GM12801 (cell line): ENCODE measurements around the gene OXSR1.

ENCODE experiments used
- TF ChIP-seq, protein P1 (sequence below): IDR thresholded peaks from one replicate; pipeline ENCODE4 v1.5.1; 2011; ENCODE audit warnings: control low read depth; ENCODE audit not compliant: insufficient read length; ENCODE audit errors: extremely low read depth

The OXSR1 gene

GRCh38 chr3:38141952-38142273, 23.4 kb upstream of the OXSR1 start:
- TF ChIP-seq, protein P1, sequence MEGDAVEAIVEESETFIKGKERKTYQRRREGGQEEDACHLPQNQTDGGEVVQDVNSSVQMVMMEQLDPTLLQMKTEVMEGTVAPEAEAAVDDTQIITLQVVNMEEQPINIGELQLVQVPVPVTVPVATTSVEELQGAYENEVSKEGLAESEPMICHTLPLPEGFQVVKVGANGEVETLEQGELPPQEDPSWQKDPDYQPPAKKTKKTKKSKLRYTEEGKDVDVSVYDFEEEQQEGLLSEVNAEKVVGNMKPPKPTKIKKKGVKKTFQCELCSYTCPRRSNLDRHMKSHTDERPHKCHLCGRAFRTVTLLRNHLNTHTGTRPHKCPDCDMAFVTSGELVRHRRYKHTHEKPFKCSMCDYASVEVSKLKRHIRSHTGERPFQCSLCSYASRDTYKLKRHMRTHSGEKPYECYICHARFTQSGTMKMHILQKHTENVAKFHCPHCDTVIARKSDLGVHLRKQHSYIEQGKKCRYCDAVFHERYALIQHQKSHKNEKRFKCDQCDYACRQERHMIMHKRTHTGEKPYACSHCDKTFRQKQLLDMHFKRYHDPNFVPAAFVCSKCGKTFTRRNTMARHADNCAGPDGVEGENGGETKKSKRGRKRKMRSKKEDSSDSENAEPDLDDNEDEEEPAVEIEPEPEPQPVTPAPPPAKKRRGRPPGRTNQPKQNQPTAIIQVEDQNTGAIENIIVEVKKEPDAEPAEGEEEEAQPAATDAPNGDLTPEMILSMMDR = no peak

DNA sequence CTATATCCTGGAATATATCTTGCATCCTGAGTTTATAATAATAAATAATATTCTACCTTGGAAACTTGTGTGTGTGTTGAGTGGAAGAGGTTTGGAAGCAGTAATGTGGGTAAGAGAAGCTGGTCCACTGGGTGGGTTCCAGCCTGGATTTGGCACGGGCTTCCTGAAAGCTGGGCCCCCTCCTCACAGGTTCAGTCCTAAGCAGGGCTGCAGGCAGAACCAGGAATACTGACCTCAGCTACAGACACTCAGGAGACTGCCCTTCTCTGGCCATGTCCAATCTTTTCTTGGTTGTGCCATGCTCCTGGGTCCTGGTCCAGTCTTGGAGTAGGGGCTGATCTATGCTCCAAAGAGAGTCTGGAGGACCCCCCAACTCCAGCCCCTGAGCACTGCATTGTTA, 22.4 kb upstream of the OXSR1 start:
- TF ChIP-seq, protein P1 = no peak

DNA sequence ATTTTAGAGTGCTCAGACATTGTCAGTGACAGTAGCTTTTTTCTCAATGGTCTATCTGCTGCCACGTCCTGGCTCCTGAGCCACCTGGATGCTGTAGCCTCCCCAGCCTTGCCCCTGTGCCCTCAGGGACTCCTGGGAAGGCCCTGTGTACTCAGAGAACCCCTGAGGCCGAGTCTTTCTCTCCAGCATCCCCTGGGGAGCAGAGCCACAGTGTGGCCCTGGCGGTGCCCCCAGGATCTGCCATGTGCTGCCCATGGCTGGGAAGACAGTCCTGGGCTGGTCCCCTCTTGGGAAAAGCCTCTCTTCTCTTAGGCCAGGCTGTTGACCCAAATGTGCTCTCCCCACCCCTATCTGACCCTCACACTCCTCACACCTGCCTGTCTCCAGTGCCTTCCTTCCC, 21.8 kb upstream of the OXSR1 start:
- TF ChIP-seq, protein P1 = no peak

DNA sequence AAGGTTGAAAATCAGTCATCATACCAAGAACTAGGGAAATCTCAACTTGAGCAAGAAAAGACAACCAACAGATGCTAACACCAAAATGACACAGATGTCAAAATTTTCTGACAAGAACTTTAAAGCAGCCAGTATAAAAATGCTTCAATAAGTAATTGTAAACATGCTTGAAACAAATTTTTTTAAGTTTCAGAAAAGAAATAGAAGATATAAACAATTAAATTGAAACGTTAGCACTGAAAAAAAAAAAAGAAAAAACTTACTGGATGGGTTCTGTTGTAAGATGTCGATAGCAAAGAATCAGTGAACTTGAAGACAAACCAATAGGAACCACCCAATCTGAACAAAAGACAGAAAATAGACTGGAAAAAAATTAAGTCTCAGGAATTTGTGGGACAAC, 18.8 kb upstream of the OXSR1 start:
- TF ChIP-seq, protein P1 = no peak

DNA sequence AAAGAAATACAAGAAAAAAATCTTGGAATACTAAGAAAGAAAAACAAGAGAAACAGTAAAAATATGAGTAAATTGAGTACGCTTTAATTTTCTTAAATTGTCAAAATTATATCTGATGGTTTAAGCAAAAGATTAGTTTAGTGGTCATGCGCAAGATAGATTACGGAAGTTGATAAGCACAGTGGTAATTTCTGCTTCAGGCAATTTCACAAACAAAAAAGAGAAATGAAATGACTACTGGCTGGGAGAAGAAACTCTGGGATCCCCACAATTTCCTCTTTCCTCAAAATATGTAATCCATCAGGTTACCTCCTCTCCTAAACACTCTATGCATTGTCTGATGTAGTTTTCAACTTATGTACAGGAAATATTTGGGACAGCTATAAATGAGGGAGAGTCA, 17.9 kb upstream of the OXSR1 start:
- TF ChIP-seq, protein P1 = no peak

GRCh38 chr3:38148311-38148882, 16.9 kb upstream of the OXSR1 start:
- TF ChIP-seq, protein P1 = no peak

- TF ChIP-seq, protein P1 = no peak
Measured at GRCh38 chr3:38149708-38150107, 15.6 kb upstream of the OXSR1 start.

DNA sequence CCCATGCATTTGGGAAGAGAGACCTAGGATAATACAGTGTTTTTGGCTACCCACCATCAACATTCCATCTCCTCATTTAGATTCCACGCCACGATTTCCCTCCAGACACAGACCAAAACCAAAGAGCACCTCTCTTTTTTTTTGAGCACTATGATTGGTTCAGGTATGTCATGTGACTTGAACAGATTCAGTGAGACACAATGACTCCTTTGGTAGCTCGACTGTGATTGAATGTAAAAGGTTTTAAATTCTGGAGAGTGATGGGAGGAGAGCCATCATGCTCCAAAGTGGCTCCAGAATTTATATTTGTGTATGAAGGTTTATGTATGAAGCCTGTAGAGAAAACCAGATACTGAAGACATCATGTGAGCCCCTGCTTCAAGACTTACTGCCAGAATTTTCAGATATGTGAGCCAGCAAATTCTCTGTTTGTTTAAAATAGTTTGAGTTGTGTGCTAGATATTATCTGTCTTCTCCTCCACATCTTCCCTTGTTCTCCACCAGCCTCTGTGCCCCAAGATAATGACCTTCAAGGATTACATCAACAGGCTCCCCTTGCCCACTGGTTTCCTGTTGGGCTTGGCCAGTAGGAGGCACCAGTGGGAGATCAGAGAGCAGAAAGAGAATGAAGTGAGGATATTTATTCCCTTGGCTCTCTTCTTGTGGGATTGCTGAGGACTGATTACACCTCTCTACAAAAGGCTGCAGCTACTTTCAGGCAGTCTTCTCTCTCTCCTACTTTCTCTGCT, 14.4 kb upstream of the OXSR1 start:
- TF ChIP-seq, protein P1 = no peak
